Pulmonary artery endothelial cell (primary cell): ENCODE data around the gene SAMD10. TPM values are rescaled to one million over a fixed set of nuclear protein-coding genes. Genes with fewer than 3 reads are reported as not detected.

ENCODE experiments used
- total RNA-seq: library from RNA; depleted of rRNA; stranded (reverse); fragments of >200 nt; gene quantifications from 2 replicates; pipeline ENCODE4 v1.2.3, GENCODE V29; 2014

The SAMD10 gene
- total RNA-seq, 1 donor from 2014 or later = 2.5 TPM

Other genes starting within 250 kb of the SAMD10 start
- 1.6 and 2.8 TPM in 2 replicates for gene LIME1, start 243.0 kb downstream of the SAMD10 start, total RNA-seq
- 14.1 and 14.5 TPM in 2 replicates for gene SLC2A4RG, start 239.9 kb downstream of the SAMD10 start, total RNA-seq
- gene ZBTB46, start 148.4 kb downstream of the SAMD10 start, total RNA-seq = 7.2 and 13.0 TPM in 2 replicates
- gene ABHD16B, start 118.1 kb downstream of the SAMD10 start, total RNA-seq = not detected in 2 replicates
- gene TPD52L2, start 114.4 kb downstream of the SAMD10 start, total RNA-seq = 139 and 153 TPM in 2 replicates
- gene DNAJC5, start 84.5 kb downstream of the SAMD10 start, total RNA-seq = 106 and 113 TPM in 2 replicates
- gene UCKL1, start 23.2 kb downstream of the SAMD10 start, total RNA-seq = 28.9 and 30.4 TPM in 2 replicates
- 11.7 and 13.1 TPM in 2 replicates for gene ZNF512B, start 9.7 kb downstream of the SAMD10 start, total RNA-seq
- gene PRPF6, start 1.5 kb upstream of the SAMD10 start, total RNA-seq = 71.7 and 83.0 TPM in 2 replicates
- gene C20orf204, start 56.5 kb upstream of the SAMD10 start, total RNA-seq = 1.7 and 1.9 TPM in 2 replicates
- gene SOX18, start 70.0 kb upstream of the SAMD10 start, total RNA-seq = 11.1 and 27.3 TPM in 2 replicates
- 18.0 and 27.8 TPM in 2 replicates for gene TCEA2, start 83.6 kb upstream of the SAMD10 start, total RNA-seq
- gene RGS19, start 99.9 kb upstream of the SAMD10 start, total RNA-seq = 19.1 and 22.2 TPM in 2 replicates
- 2.0 and 2.6 TPM in 2 replicates for gene OPRL1, start 100.4 kb upstream of the SAMD10 start, total RNA-seq
- not detected in 2 replicates for gene LKAAEAR1, start 104.8 kb upstream of the SAMD10 start, total RNA-seq
- gene NPBWR2, start 127.9 kb upstream of the SAMD10 start, total RNA-seq = not detected in 2 replicates
- gene MYT1, start 184.8 kb upstream of the SAMD10 start, total RNA-seq = not detected in 2 replicates